Left forelimb (tissue), 1 donor: ENCODE measurements around the gene ST7.

Experiments used
- DNase-seq: peaks from one replicate; pipeline ENCODE4 v3.0.0-alpha.2; 2018; ENCODE audit warnings: low spot score

Gene ST7

GRCh38 chr7:117193564-117193963 is 240.3 kb downstream of the ST7 start:
- no peak for DNase-seq

GRCh38 chr7:117194445-117194844 is 241.1 kb downstream of the ST7 start:
- DNase-seq, result no peak

- DNase-seq, result no peak
Observed at GRCh38 chr7:117195361-117196029, 242.2 kb downstream of the ST7 start.

- no peak for DNase-seq
Observed at GRCh38 chr7:117200132-117200531, 246.8 kb downstream of the ST7 start.

- no peak for DNase-seq
Observed at GRCh38 chr7:117200786-117201458, 247.6 kb downstream of the ST7 start.

- DNase-seq, result no peak
Observed at GRCh38 chr7:117202511-117202910, 249.2 kb downstream of the ST7 start.

- DNase-seq, result no peak
Observed at GRCh38 chr7:117203205-117203604, 249.9 kb downstream of the ST7 start.

GRCh38 chr7:117205873-117206272 is 252.6 kb downstream of the ST7 start:
- no peak for DNase-seq

- DNase-seq, result no peak
Observed at GRCh38 chr7:117208257-117208656, 255.0 kb downstream of the ST7 start.

- no peak for DNase-seq
Observed at GRCh38 chr7:117210397-117210796, 257.1 kb downstream of the ST7 start.

GRCh38 chr7:117210908-117211307 is 257.6 kb downstream of the ST7 start:
- DNase-seq, result no peak

GRCh38 chr7:117211614-117212013 is 258.3 kb downstream of the ST7 start:
- DNase-seq, result no peak

- DNase-seq, result no peak
Observed at GRCh38 chr7:117212969-117213877, 259.9 kb downstream of the ST7 start.

- DNase-seq, result no peak
Observed at GRCh38 chr7:117216010-117216409, 262.7 kb downstream of the ST7 start.

- no peak for DNase-seq
Observed at GRCh38 chr7:117216436-117217069, 263.3 kb downstream of the ST7 start.

- DNase-seq, result no peak
Observed at GRCh38 chr7:117217106-117218035, 264.1 kb downstream of the ST7 start.

GRCh38 chr7:117218700-117219099 is 265.4 kb downstream of the ST7 start:
- no peak for DNase-seq

- no peak for DNase-seq
Observed at GRCh38 chr7:117219485-117219884, 266.2 kb downstream of the ST7 start.

- DNase-seq, result no peak
Observed at GRCh38 chr7:117220836-117221235, 267.5 kb downstream of the ST7 start.

GRCh38 chr7:117225536-117225935 is 272.2 kb downstream of the ST7 start:
- DNase-seq, result no peak

- DNase-seq, result no peak
Observed at GRCh38 chr7:117227091-117227490, 273.8 kb downstream of the ST7 start.
